Choroid plexus epithelial cell (primary cell): ENCODE data around the gene NKTR.
A peak's percentile ranks its signal among the peaks of the same experiment; 100 is the strongest.

ENCODE experiments used
- DNase-seq: peaks from one replicate; pipeline ENCODE4 v3.0.0-alpha.2; 2010; ENCODE audit warnings: low read depth
- H3K4me3 ChIP-seq: 2 replicates; pipeline ENCODE4 v1.5.1; 2011; ENCODE audit warnings: low read depth, mild to moderate bottlenecking, control low read depth, low read length, moderate library complexity
- CTCF ChIP-seq: conservative IDR thresholded peaks from 2 replicates; pipeline ENCODE4 v1.5.1; 2011; ENCODE audit warnings: low read depth, mild to moderate bottlenecking, control low read depth, inconsistent platforms, low read length, moderate library complexity

The NKTR gene

DNA sequence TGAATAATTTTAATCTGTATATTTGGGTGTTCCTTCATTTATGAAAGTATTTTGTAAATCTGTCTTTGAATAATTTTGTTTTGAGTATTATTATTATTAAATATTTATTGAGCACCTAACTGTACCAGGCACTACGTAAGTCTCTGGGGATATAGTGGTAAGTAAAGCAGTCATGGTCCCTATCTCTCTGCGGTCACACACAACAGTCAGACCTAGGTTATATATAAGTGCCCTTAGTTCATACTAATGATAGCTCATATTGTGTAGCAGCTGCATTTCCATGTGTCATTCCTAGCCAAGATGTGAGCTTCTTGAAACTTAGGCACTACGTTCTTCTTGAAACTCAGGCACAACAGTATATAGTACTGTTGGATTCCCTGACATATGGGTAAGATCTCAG, 12.4 kb downstream of the NKTR start:
- no peak for DNase-seq
- TF ChIP-seq CTCF = no peak
- no peak overlapping the region for H3K4me3 ChIP-seq

DNA sequence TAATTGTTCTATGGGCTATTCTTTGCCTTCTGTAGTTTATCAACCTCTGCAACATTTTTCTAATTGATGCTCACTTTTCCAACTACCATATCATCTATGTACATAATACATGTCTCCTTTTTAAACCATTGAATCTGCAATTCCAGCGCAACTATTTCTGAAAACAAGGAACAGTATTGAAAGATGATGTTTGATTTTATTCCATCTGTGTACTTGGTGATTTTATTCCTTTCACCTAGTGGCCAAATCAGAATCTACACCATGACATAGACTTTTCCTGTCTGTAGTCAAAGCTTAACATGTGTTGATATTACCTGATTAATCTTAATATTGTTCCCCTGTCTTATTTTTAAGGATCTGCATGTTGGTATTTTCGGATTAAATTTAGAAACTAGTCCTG, 13.0 kb downstream of the NKTR start:
- DNase-seq = peak; percentile 41
- H3K4me3 ChIP-seq = no peak overlapping the region
- TF ChIP-seq CTCF = peak; percentile 48

- no peak overlapping the region for H3K4me3 ChIP-seq
- TF ChIP-seq CTCF = no peak
- DNase-seq = no peak
Measured at GRCh38 chr3:42631620-42632019, 31.1 kb downstream of the NKTR start.

DNA sequence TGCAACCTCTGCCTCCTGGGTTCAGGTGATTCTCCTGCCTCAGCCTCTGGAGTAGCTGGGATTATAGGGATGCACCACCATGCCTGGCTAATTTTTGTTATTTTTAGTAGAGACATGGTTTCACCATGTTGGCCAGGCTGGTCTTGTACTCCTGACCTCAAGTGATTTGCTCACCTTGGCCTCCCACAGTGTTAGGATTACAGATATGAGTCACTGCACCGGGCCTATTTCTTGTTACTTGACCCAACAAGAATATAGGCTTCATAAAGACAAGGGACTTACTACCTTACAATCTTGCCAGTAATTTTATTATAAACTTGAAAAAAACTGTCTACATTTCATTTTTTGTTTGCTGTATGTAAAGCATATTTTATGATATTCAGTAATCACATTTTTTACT, 31.7 kb downstream of the NKTR start:
- no peak for TF ChIP-seq CTCF
- H3K4me3 ChIP-seq = no peak overlapping the region
- peak; percentile 69 for DNase-seq

DNA sequence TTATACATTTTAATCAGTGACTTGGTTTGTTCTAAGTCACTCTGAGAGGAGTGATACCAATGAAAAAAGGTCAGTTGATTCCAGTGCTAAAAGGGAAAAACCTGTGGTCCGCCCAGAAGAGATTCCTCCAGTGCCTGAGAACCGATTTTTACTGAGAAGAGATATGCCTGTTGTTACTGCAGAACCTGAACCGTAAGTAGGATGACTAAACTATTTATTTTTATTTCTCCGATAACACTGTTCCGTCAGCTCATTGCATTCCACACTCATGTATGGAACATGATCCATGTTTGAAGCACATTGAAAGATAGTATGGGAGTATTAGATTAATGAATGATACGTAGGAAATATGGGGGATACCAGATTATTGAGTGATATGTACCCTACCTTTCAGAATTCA, 33.1 kb downstream of the NKTR start:
- TF ChIP-seq CTCF = no peak
- H3K4me3 ChIP-seq = no peak overlapping the region
- DNase-seq = peak; percentile 66

DNA sequence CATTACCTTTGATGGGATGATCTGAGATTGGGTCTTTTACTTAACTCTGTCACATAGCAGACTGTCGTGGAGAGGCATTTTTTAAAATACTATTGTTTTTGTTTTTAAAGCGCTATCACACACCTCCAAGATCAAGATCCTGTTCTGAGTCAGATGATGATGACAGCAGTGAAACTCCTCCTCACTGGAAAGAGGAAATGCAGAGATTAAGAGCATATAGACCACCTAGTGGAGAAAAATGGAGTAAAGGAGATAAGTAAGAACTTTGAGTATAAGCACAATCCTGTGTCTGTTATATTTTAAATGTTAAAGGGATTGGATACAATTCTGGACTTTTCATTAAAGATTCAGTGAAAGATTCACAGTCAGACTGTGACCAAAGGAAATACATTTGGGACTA, 34.6 kb downstream of the NKTR start:
- H3K4me3 ChIP-seq = no peak overlapping the region
- TF ChIP-seq CTCF = peak; percentile 39
- peak; percentile 79 for DNase-seq

GRCh38 chr3:42637001-42637400, 36.5 kb downstream of the NKTR start:
- H3K4me3 ChIP-seq = no peak overlapping the region
- no peak for TF ChIP-seq CTCF
- DNase-seq = no peak
